Liver (tissue), 9 donors: ENCODE results near the gene RNF144B. TPM values are rescaled to one million over a fixed set of nuclear protein-coding genes. Genes with fewer than 3 reads are reported as not detected.
A peak's percentile ranks its signal among the peaks of the same experiment; 100 is the strongest.
"Not testable (repeated sequence)": the region's sequence is repeated elsewhere in the genome, so short reads cannot be mapped to it uniquely, and the experiment has no call there.

ENCODE experiments used
- DNase-seq: peaks from one replicate; pipeline ENCODE4 v3.0.0-alpha.2; 2017; ENCODE audit warnings: low spot score
- H3K27ac ChIP-seq, 2 donors: one replicate each; pipeline ENCODE4 v1.7.0; 2013; ENCODE audit warnings: inconsistent platforms in 2 of 2, low read length in 2 of 2, control low read depth in 1 of 2, low read depth in 1 of 2, mild to moderate bottlenecking in 1 of 2
- H3K27me3 ChIP-seq, 4 donors: one replicate each; pipeline versions ENCODE4 v1.6.1 to v1.7.0; 2013; ENCODE audit warnings: low read length in 3 of 4, inconsistent platforms in 1 of 4, mild to moderate bottlenecking in 1 of 4, moderate library complexity in 1 of 4; ENCODE audit not compliant: control insufficient read depth in 4 of 4, insufficient read depth in 4 of 4
- H3K36me3 ChIP-seq, 4 donors: one replicate each; pipeline versions ENCODE4 v1.6.1 to v1.7.0; 2013; ENCODE audit warnings: low read length in 3 of 4, mild to moderate bottlenecking in 3 of 4, low read depth in 1 of 4, moderate library complexity in 1 of 4; ENCODE audit not compliant: control insufficient read depth in 4 of 4, insufficient read depth in 3 of 4
- H3K4me1 ChIP-seq, 4 donors: one replicate each; pipeline versions ENCODE4 v1.6.1 to v1.7.0; 2013; ENCODE audit warnings: low read length in 3 of 4, mild to moderate bottlenecking in 3 of 4, moderate library complexity in 1 of 4; ENCODE audit not compliant: control insufficient read depth in 4 of 4, insufficient read depth in 4 of 4
- H3K4me3 ChIP-seq, 3 donors: one replicate each; pipeline versions ENCODE4 v1.6.1 to v1.7.0; 2013; ENCODE audit warnings: low read length in 3 of 3, control low read depth in 1 of 3, low read depth in 1 of 3, mild to moderate bottlenecking in 1 of 3
- H3K9ac ChIP-seq, 2 donors: one replicate each; pipeline ENCODE4 v1.7.0; 2013; ENCODE audit warnings: low read length in 2 of 2, mild to moderate bottlenecking in 2 of 2, moderate library complexity in 2 of 2, control low read depth in 1 of 2, low read depth in 1 of 2
- H3K9me3 ChIP-seq, 4 donors: one replicate each; pipeline versions ENCODE4 v1.6.1 to v1.7.0; 2013; ENCODE audit warnings: low read length in 3 of 4; ENCODE audit not compliant: control insufficient read depth in 4 of 4
- ATF3 ChIP-seq: IDR thresholded peaks from 2 replicates; pipeline ENCODE4 v1.6.1; 2016; ENCODE audit warnings: antibody characterized with exemption
- CTCF ChIP-seq: fragments of 150-350 bp; IDR thresholded peaks from 2 replicates; pipeline ENCODE4 v1.5.1; 2017; ENCODE audit warnings: improper control_type of control experiment, low read depth, low read length; ENCODE audit not compliant: missing input control
- GABPA ChIP-seq, 2 donors: IDR thresholded peaks in 1 of 2; conservative IDR thresholded peaks in 1 of 2; 2 replicates each; pipeline ENCODE4 v1.6.1; 2016; ENCODE audit warnings: antibody characterized with exemption in 2 of 2, mild to moderate bottlenecking in 1 of 2, moderate library complexity in 1 of 2
- HNF4A ChIP-seq, 2 donors: conservative IDR thresholded peaks; 2 replicates each; pipeline ENCODE4 v1.6.1; 2016; ENCODE audit warnings: antibody characterized with exemption in 2 of 2, mild to moderate bottlenecking in 2 of 2
- HNF4G ChIP-seq: IDR thresholded peaks from 2 replicates; pipeline ENCODE4 v1.6.1; 2016; ENCODE audit warnings: antibody characterized with exemption
- JUND ChIP-seq, 2 donors: IDR thresholded peaks; 2 replicates each; pipeline ENCODE4 v1.6.1; 2016; ENCODE audit warnings: antibody characterized with exemption in 2 of 2
- NR2F2 ChIP-seq: IDR thresholded peaks from 2 replicates; pipeline ENCODE4 v1.6.1; 2016; ENCODE audit warnings: antibody characterized with exemption
- RAD21 ChIP-seq, 2 donors: IDR thresholded peaks; 2 replicates each; pipeline ENCODE4 v1.6.1; 2016; ENCODE audit warnings: antibody characterized with exemption in 2 of 2, mild to moderate bottlenecking in 2 of 2
- RXRA ChIP-seq, 2 donors: IDR thresholded peaks; 2 replicates each; pipeline ENCODE4 v1.6.1; 2017 to 2018; ENCODE audit warnings: antibody characterized with exemption in 2 of 2, mild to moderate bottlenecking in 1 of 2
- SP1 ChIP-seq: IDR thresholded peaks from 2 replicates; pipeline ENCODE4 v1.6.1; 2018; ENCODE audit warnings: antibody characterized with exemption, mild to moderate bottlenecking
- TAF1 ChIP-seq: conservative IDR thresholded peaks from 2 replicates; pipeline ENCODE4 v1.6.1; 2016; ENCODE audit warnings: antibody characterized with exemption, mild to moderate bottlenecking
- YY1 ChIP-seq: IDR thresholded peaks from 2 replicates; pipeline ENCODE4 v1.6.1; 2016; ENCODE audit warnings: antibody characterized with exemption, mild to moderate bottlenecking
- ZBTB33 ChIP-seq: IDR thresholded peaks from 2 replicates; pipeline ENCODE4 v1.6.1; 2016; ENCODE audit warnings: antibody characterized with exemption
- WGBS: extraction: QIAGEN DNeasy Blood & Tissue Kit; methylation state at CpG from one replicate; pipeline ENCODE4 v1.1.7; 2013; 5-methylcytosine and 5-hydroxymethylcytosine counted together
- polyA plus RNA-seq, 2 donors: library from polyadenylated mRNA; stranded (reverse) in 1 of 2; unstranded in 1 of 2; fragments of 200-250 nt in 1 of 2; fragments of >200 nt in 1 of 2; fragmentation: Nextera tagmentation in 1 of 2; extraction: Ambion mirVana in 1 of 2; gene quantifications; one replicate each; pipeline versions ENCODE4 v1.2.1 to v1.2.3, GENCODE V29; 2013 to 2015
- total RNA-seq, 2 donors: library from RNA; depleted of rRNA; stranded (reverse); fragments of >200 nt; gene quantifications; one replicate each; pipeline ENCODE4 v1.2.3, GENCODE V29; 2014
- TF ChIP-seq, protein P1 (sequence below): IDR thresholded peaks from 2 replicates; pipeline ENCODE4 v1.6.1; 2016; ENCODE audit warnings: antibody characterized with exemption
- donor health status: healthy.
- donor health status: healthy.
- donor health status: healthy.
- donor health status: healthy.
- donor health status: healthy.

Gene RNF144B
- total and polyA plus RNA-seq, 4 donors = 3.0 to 15.1 (median 7.6) TPM

- TF ChIP-seq, protein P1, sequence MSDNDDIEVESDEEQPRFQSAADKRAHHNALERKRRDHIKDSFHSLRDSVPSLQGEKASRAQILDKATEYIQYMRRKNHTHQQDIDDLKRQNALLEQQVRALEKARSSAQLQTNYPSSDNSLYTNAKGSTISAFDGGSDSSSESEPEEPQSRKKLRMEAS = no peak
- TF ChIP-seq YY1 (no peak), JUND (IDR thresholded peaks at IDR 0.05) (no peak), RXRA (IDR thresholded peaks at IDR 0.05) (no peak), GABPA (IDR thresholded peaks at IDR 0.05 in 1 of 2, conservative IDR thresholded peaks at IDR 0.05 in 1 of 2) (no peak), ATF3 (no peak), RAD21 (IDR thresholded peaks at IDR 0.05) (no peak)
Measured at GRCh38 chr6:18395856-18396197, 8.7 kb downstream of the RNF144B start (continued).

GRCh38 chr6:18397701-18398100 is 10.6 kb downstream of the RNF144B start:
- Histone ChIP-seq H3K9me3 (no peaks in the 10 kb centered on the region), H3K36me3 (peaks cover 0 to 25% (median 12%) of the 10 kb centered on the region in 4 donors), H3K4me1 (peaks cover 0 to 34% (median 20%) of the 10 kb centered on the region in 4 donors), H3K9ac (no peak overlapping the region), H3K27ac (no peak overlapping the region), H3K4me3 (no peak overlapping the region), H3K27me3 (no peaks in the 10 kb centered on the region)
- DNase-seq = no peak
- TF ChIP-seq CTCF (no peak), ATF3 (peak; percentile 70), ZBTB33 (no peak), RXRA (IDR thresholded peaks at IDR 0.05) (peak; percentile 55 to 62), HNF4A (conservative IDR thresholded peaks at IDR 0.05) (peak; percentile 65 to 71), RAD21 (IDR thresholded peaks at IDR 0.05) (peak in 1 of 2 donors; percentile 46), NR2F2 (no peak), HNF4G (peak; percentile 22), TAF1 (no peak), SP1 (no peak), YY1 (peak; percentile 44)
- TF ChIP-seq, protein P1 = peak; percentile 40
- WGBS = 34% methylated on average over 6 of the region's 6 CpGs

GRCh38 chr6:18398225-18398624 is 11.1 kb downstream of the RNF144B start:
- H3K9ac ChIP-seq, H3K27ac ChIP-seq, H3K9me3 ChIP-seq, H3K27me3 ChIP-seq, H3K4me3 ChIP-seq, DNase-seq: not testable (repeated sequence)
- Histone ChIP-seq H3K36me3 (peaks cover 0 to 28% (median 14%) of the 10 kb centered on the region in 4 donors), H3K4me1 (peaks cover 0 to 35% (median 20%) of the 10 kb centered on the region in 4 donors)
- WGBS = 70% methylated on average over 4 of the region's 4 CpGs
